D341Med (cell line): ENCODE measurements around the gene DEK.
"Not testable (repeated sequence)": the region's sequence is repeated elsewhere in the genome, so short reads cannot be mapped to it uniquely, and the experiment has no call there.

Experiments
- DNase-seq: peaks from one replicate; pipeline ENCODE4 v3.0.0; 2012; ENCODE audit warnings: low spot score

DEK gene

DNA sequence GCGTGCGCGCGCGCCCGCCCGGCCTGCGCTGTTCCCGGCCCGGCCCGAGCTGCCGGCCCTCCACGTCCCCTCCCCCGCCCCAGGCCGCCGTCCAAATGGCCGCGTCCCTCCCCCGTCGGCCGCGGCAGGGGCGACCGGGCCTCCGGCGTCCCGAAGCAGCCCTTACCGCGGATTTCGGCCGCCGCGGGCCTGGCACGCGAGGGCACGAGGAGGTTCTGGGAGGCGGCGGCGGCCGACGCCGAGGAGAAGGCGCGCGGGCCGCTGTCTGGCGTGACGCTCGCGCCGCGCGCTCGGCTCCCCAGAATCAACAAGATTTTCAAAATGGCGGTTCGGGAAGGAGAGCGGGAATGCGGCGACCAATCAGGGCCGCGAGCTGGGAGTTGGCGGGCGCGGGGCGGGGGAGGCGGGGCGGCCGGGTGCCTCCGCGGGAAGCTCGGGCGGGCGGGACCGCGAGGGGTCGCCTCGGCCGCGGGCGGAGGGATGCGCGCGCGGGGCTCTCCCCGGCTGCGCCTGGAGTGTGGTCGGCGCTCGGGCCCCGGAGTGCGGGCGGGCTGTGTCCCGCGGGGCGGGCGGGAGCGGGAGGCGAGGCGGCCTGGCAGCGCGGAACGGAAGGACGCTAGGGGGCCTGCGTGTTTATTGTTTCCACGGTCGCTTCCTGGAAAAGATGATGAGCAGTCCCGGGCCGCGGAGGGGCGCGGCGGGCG is at the start of gene DEK:
Gene DEK (minus strand): TSS at position 312 of the 704 bp plus-strand sequence. CDS start 543 bp downstream, outside the sequence.
- DNase-seq = peak; percentile 97

DNA sequence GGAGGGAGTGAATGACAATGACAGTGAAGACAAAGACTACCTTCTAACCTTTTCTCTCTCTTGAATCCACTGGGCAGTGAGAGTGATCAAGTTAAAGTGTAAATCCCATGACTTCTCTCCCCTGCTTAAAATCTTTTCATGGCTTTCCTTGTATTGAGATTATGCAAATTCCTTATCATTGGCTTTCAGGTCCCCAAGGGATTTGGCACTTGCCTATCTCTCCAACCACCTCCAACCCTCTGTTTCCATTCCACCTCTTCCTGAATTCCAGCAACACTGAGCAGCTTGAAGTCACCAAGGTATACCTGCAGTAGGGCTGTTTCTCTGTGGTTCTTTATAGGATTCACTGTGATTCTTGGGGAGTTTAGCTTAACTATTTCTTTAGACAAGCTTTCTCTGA is 48.0 kb upstream of the DEK start:
- no peak for DNase-seq

DNA sequence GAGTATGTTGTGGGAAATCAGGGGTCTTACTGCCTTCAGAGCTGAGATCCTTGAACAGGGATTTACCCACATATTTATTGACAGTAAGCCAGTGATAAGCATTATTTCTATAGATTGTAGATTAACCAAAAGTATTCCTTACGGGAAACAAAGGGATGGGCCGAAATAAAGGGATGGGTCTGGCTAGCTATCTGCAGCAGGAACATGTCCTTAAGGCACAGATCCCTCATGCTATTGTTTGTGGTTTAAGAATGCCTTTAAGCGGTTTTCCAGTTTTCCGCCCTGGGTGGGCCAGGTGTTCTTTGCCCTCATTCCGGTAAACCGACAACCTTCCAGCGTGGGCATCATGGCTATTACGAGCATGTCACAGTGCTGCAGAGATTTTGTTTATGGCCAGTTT is 45.7 kb upstream of the DEK start:
- DNase-seq = not testable (repeated sequence)

DNA sequence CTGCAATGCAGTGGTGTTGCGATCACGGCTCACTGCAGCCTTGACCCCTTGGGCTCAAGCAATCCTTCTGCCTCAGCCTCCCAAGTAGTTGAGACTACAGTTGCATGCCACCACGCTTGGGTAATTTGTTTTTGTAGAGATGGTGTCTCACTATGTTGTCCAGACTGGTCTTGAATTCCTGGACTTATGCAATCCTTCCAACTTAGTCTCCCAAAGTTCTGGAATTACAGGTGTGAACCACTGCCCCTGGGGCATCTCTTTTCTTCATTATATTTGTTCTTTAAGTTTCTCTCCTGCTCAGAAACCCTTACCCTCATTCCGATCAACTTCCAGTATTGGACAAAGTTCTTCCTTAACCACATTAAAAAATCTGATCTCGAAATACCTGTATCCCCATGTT is 44.7 kb upstream of the DEK start:
- DNase-seq = no peak

DNA sequence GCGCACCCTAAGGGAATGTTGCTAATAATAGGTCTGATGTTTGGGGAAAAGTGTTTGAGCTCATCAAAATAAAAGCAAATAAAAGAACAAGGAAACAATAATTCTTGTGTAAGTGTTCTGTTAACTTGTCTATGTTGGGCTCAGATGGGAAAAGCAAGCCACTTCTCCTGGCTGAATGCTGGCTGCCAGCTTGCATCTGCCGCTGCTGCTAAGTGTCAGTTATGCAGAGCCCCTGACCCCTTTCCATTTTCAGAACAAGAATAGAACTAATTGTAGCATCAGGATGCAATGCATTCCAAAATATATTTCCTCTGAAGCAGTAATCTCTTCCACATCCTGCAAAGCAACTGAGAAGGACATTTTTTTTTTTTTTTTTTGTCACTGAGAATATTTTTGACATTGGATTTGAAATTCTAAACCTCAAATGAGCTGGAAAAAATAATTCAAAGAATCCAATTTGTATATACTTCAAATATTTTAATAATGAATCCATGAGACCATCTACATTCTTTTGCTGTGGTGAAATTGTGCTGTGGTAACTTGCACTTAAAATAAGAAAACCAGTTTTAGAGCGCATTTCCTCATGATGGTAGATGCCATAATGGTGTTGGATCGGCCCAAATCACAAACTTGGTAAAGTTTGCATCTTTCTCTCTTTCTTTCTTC is 43.9 kb upstream of the DEK start:
- DNase-seq = no peak

DNA sequence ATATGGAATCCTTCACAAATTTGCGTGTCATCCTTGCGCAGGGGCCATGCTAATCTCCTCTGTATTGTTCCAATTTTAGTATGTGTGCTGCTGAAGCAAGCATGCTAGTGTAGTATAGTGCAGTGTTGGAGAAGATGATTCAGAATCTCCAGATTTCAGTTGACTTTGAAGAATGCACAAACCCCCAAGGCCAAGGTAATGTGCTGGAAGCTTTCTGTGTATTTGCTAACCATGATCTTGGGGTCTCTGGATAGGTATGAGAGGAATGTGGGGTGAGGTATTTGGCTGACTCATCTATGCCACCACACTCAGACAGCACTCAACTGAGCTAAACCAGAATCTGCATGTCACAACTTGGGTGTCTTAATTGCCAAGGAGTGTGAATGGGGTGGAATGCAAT is 42.6 kb upstream of the DEK start:
- no peak for DNase-seq

GRCh38 chr6:18302561-18303439 is 38.5 kb upstream of the DEK start:
- no peak for DNase-seq

DNA sequence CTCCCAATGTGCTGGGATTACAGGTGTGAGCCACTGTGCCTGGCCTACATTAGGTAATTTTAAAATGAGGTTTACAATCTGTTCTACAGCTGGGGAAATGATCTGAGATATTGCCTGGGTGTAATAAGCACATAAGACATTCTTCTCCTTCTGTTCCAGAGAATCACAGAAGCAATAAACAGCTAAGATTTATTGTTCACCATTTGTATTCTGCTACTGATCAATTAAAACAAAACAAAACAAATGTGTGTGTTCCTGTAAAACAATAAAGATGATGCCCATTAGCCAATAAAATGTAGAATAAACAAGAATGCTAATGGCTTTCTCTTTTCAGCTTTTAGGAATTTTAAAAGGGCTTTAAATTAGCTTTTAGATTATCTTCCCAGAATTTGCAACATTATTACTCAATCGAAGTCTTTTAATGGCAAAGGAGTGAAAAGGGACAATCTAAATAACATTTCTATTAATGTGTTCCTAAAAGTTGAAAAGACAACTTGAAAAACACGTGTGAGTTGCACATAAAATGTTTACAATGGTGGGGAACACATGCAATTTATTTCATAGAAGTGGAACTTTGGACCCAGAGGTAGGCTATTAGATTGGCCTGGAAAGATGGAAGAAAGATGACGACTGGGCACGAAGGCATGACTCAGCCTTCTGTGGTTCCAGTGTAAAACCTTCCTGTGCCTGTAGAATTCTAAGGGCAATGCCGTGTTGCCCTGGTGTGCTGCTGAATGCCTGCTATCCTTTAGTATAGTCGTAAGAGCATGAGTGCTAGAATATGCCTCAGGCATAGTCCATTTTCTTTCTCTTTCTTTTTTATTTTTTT is 29.0 kb upstream of the DEK start:
- DNase-seq = no peak

GRCh38 chr6:18289283-18289682 is 25.0 kb upstream of the DEK start:
- DNase-seq = no peak

GRCh38 chr6:18284261-18284660 is 19.9 kb upstream of the DEK start:
- no peak for DNase-seq

DNA sequence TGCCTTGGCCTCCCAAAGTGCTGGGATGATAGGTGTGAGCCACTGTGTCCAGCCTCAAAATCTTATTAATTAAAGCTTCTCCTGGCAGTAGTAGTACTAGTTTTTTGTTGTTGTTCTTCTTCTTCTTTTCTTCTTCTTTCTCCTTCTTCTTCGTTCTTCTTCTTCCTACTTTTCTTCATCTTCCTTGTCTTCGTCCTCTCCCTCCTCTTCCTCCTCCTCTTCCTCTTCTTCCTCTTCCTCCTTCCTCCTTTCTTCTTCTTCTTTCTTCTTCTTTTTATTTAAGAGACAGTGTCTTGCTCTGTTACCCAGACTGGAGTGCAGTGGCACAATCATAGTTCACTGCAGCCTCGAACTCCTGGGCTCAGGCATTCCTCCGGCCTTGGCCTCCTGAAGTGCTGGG is 17.2 kb upstream of the DEK start:
- DNase-seq = no peak

DNA sequence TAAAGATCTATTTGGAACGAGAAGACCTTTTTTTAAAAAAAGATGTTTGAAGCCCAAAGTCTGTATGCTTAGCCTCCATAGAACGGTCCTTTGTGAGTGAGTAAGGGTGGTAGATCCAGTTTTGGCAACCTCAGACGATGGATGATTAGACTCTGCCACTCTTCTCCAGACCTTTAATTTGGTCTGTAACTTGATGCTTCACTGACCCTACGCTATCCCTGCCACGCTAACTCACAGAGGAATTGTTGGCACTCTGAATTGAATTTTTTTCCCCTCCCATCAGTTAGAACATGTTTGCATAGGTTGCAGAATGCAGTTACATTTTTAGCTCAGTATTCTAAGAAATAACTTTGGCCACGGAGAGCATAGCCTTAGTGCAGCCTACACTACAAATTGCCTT is 15.8 kb upstream of the DEK start:
- DNase-seq = no peak

DNA sequence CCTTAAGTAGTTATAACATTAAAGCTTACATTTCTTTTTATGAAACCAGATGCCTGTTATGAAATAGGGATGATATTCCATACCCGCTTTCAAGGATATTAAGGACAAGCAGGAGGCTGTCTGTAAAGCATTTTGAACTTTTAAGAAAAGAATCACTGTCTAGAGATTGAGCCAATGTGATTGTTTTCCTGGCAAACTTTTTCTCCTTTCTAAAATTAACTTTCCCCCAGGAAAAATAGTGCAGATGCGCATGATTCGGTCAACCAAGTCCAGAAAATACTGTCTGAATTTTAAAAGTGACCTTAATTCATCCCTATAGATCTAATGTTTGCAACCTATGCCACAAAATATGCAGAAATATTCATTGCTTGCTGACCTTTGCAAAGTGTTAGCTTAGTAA is 15.1 kb upstream of the DEK start:
- DNase-seq = no peak

- DNase-seq = peak; percentile 64
Measured at GRCh38 chr6:18277237-18278006, 13.1 kb upstream of the DEK start.

DNA sequence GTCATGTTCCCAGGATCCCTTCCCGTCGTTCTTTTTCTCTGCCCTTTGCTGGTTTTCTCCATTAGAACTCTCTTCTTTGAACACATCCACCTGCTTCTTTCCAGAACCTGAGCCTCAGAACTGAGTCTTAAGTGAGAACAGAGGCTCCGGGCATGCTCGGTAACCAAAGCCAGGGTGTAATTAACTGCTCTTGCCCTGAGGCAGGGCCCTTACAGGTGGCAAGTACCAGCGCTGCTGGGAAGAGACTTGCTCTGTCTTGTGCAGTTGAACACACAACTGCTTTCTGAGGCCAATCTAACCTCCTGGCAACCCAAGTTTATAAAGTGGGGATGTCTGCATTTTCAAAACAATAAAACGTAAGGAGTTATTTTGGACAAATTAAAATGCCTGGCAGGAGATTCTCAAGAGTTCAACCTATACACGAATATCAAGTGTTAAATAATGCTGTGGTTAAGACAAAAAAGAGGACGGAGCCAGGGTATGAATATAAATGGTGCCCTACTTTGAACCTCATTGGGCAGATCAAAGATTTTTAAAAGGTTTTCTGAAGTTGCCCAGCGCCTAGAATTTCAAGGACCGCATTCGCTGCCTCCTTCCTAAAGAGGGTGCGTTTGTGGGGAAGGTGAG is 12.4 kb upstream of the DEK start:
- no peak for DNase-seq

- DNase-seq = no peak
Measured at GRCh38 chr6:18270216-18270615, 5.9 kb upstream of the DEK start.

- DNase-seq = no peak
Measured at GRCh38 chr6:18269717-18270116, 5.4 kb upstream of the DEK start.

- DNase-seq = no peak
Measured at GRCh38 chr6:18269253-18269652, 4.9 kb upstream of the DEK start.

DNA sequence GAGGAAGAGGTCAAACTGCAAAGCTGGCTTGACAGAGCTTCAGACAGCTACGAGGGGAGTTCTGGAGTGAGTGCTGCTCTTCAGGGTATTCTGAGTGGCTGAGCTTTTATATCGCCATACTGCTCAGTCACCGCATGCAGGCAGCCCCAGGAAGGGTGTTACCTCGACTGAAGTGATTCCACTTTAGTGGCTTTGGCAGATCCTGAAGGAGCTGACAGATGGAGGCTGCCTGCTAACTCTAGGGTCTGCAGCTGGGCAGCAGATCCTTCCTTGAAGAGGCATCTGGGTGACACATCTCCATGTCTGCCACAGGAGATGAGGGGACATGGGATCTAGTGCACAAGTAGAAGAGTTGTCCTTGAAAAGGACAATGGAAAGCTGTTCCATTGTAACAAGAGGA is 3.7 kb upstream of the DEK start:
- DNase-seq = no peak

DNA sequence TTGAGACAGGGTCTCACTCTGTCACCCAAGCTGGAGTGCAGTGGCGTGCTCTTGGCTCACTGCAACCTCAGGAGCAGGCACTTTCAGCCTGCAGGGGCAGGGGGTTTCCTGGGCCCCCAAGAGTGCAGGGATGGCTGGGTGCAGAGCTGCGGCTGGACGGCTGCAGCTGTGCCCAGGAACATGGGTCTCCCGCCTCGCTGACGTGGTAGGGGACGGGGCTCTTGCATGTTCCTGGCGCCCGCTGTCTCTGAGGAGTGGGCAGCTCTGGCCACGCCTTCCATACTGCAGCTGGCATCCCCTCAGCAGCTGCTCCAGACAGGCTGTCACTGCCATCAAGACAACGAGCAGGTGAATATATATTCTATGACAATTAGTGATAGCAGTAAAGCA is 2.2 kb upstream of the DEK start:
- DNase-seq = no peak
